ENCODE results near the gene ATP9A.

GRCh38 chr20:51812861-51813260 is 44.7 kb upstream of the ATP9A start:
- TF ChIP-seq GABPA (IDR thresholded peaks at IDR 0.05; ENCODE audit: low read depth) (no peak), CTCF (IDR thresholded peaks at IDR 0.05) (no peak), EZH2phosphoT487 (IDR thresholded peaks at IDR 0.05; ENCODE audit: borderline replicate concordance, low read depth) (no peak), ELF1 (IDR thresholded peaks at IDR 0.05) (no peak), FOXM1 (IDR thresholded peaks at IDR 0.05; ENCODE audit: low read depth) (no peak), JUND (IDR thresholded peaks at IDR 0.05) (no peak), EP300 (IDR thresholded peaks at IDR 0.05; ENCODE audit: borderline replicate concordance in 1 of 2, low read depth in 1 of 2, low read length in 1 of 2) (no peak), USF2 (IDR thresholded peaks at IDR 0.05; ENCODE audit: borderline replicate concordance, low read depth, low read length) (no peak), TAF1 (IDR thresholded peaks at IDR 0.05; ENCODE audit: borderline replicate concordance, low read depth, low read length) (no peak), IRF3 (IDR thresholded peaks at IDR 0.05; ENCODE audit: low read depth, low read length) (no peak), RCOR1 (IDR thresholded peaks at IDR 0.05; ENCODE audit: low read length) (no peak), RXRA (IDR thresholded peaks at IDR 0.05; ENCODE audit: borderline replicate concordance, low read depth) (no peak), REST (IDR thresholded peaks at IDR 0.05; ENCODE audit: low read depth, low read length) (no peak), USF1 (IDR thresholded peaks at IDR 0.05; ENCODE audit: borderline replicate concordance, low read depth) (no peak)
